Liver (tissue), 9 donors: ENCODE data around the gene KIRREL3. TPM values are rescaled to one million over a fixed set of nuclear protein-coding genes. Genes with fewer than 3 reads are reported as not detected.

ENCODE experiments used
- DNase-seq: peaks from one replicate; pipeline ENCODE4 v3.0.0-alpha.2; 2017; ENCODE audit warnings: low spot score
- H3K27ac ChIP-seq, 2 donors: one replicate each; pipeline ENCODE4 v1.7.0; 2013; ENCODE audit warnings: inconsistent platforms in 2 of 2, low read length in 2 of 2, control low read depth in 1 of 2, low read depth in 1 of 2, mild to moderate bottlenecking in 1 of 2
- H3K27me3 ChIP-seq, 4 donors: one replicate each; pipeline versions ENCODE4 v1.6.1 to v1.7.0; 2013; ENCODE audit warnings: low read length in 3 of 4, inconsistent platforms in 1 of 4, mild to moderate bottlenecking in 1 of 4, moderate library complexity in 1 of 4; ENCODE audit not compliant: control insufficient read depth in 4 of 4, insufficient read depth in 4 of 4
- H3K36me3 ChIP-seq, 4 donors: one replicate each; pipeline versions ENCODE4 v1.6.1 to v1.7.0; 2013; ENCODE audit warnings: low read length in 3 of 4, mild to moderate bottlenecking in 3 of 4, low read depth in 1 of 4, moderate library complexity in 1 of 4; ENCODE audit not compliant: control insufficient read depth in 4 of 4, insufficient read depth in 3 of 4
- H3K4me1 ChIP-seq, 4 donors: one replicate each; pipeline versions ENCODE4 v1.6.1 to v1.7.0; 2013; ENCODE audit warnings: low read length in 3 of 4, mild to moderate bottlenecking in 3 of 4, moderate library complexity in 1 of 4; ENCODE audit not compliant: control insufficient read depth in 4 of 4, insufficient read depth in 4 of 4
- H3K4me3 ChIP-seq, 3 donors: one replicate each; pipeline versions ENCODE4 v1.6.1 to v1.7.0; 2013; ENCODE audit warnings: low read length in 3 of 3, control low read depth in 1 of 3, low read depth in 1 of 3, mild to moderate bottlenecking in 1 of 3
- H3K9ac ChIP-seq, 2 donors: one replicate each; pipeline ENCODE4 v1.7.0; 2013; ENCODE audit warnings: low read length in 2 of 2, mild to moderate bottlenecking in 2 of 2, moderate library complexity in 2 of 2, control low read depth in 1 of 2, low read depth in 1 of 2
- H3K9me3 ChIP-seq, 4 donors: one replicate each; pipeline versions ENCODE4 v1.6.1 to v1.7.0; 2013; ENCODE audit warnings: low read length in 3 of 4; ENCODE audit not compliant: control insufficient read depth in 4 of 4
- EGR1 ChIP-seq, 2 donors: IDR thresholded peaks; 2 replicates each; pipeline ENCODE4 v1.6.1; 2016 to 2018; ENCODE audit warnings: antibody characterized with exemption in 2 of 2, low read depth in 2 of 2
- FOXA2 ChIP-seq: IDR thresholded peaks from 2 replicates; pipeline ENCODE4 v1.6.1; 2016; ENCODE audit warnings: antibody characterized with exemption
- GABPA ChIP-seq, 2 donors: IDR thresholded peaks in 1 of 2; conservative IDR thresholded peaks in 1 of 2; 2 replicates each; pipeline ENCODE4 v1.6.1; 2016; ENCODE audit warnings: antibody characterized with exemption in 2 of 2, mild to moderate bottlenecking in 1 of 2, moderate library complexity in 1 of 2
- HNF4A ChIP-seq, 2 donors: conservative IDR thresholded peaks; 2 replicates each; pipeline ENCODE4 v1.6.1; 2016; ENCODE audit warnings: antibody characterized with exemption in 2 of 2, mild to moderate bottlenecking in 2 of 2
- HNF4G ChIP-seq: IDR thresholded peaks from 2 replicates; pipeline ENCODE4 v1.6.1; 2016; ENCODE audit warnings: antibody characterized with exemption
- JUND ChIP-seq, 2 donors: IDR thresholded peaks; 2 replicates each; pipeline ENCODE4 v1.6.1; 2016; ENCODE audit warnings: antibody characterized with exemption in 2 of 2
- NR2F2 ChIP-seq: IDR thresholded peaks from 2 replicates; pipeline ENCODE4 v1.6.1; 2016; ENCODE audit warnings: antibody characterized with exemption
- RAD21 ChIP-seq, 2 donors: IDR thresholded peaks; 2 replicates each; pipeline ENCODE4 v1.6.1; 2016; ENCODE audit warnings: antibody characterized with exemption in 2 of 2, mild to moderate bottlenecking in 2 of 2
- RXRA ChIP-seq, 2 donors: IDR thresholded peaks; 2 replicates each; pipeline ENCODE4 v1.6.1; 2017 to 2018; ENCODE audit warnings: antibody characterized with exemption in 2 of 2, mild to moderate bottlenecking in 1 of 2
- SP1 ChIP-seq: IDR thresholded peaks from 2 replicates; pipeline ENCODE4 v1.6.1; 2018; ENCODE audit warnings: antibody characterized with exemption, mild to moderate bottlenecking
- TAF1 ChIP-seq: conservative IDR thresholded peaks from 2 replicates; pipeline ENCODE4 v1.6.1; 2016; ENCODE audit warnings: antibody characterized with exemption, mild to moderate bottlenecking
- YY1 ChIP-seq: IDR thresholded peaks from 2 replicates; pipeline ENCODE4 v1.6.1; 2016; ENCODE audit warnings: antibody characterized with exemption, mild to moderate bottlenecking
- WGBS: extraction: QIAGEN DNeasy Blood & Tissue Kit; methylation state at CpG from one replicate; pipeline ENCODE4 v1.1.7; 2013; 5-methylcytosine and 5-hydroxymethylcytosine counted together
- polyA plus RNA-seq, 2 donors: library from polyadenylated mRNA; stranded (reverse) in 1 of 2; unstranded in 1 of 2; fragments of 200-250 nt in 1 of 2; fragments of >200 nt in 1 of 2; fragmentation: Nextera tagmentation in 1 of 2; extraction: Ambion mirVana in 1 of 2; gene quantifications; one replicate each; pipeline versions ENCODE4 v1.2.1 to v1.2.3, GENCODE V29; 2013 to 2015
- total RNA-seq, 2 donors: library from RNA; depleted of rRNA; stranded (reverse); fragments of >200 nt; gene quantifications; one replicate each; pipeline ENCODE4 v1.2.3, GENCODE V29; 2014
- TF ChIP-seq, protein P1 (sequence below): IDR thresholded peaks from 2 replicates; pipeline ENCODE4 v1.6.1; 2016; ENCODE audit warnings: antibody characterized with exemption
- TF ChIP-seq, protein P2 (sequence below): IDR thresholded peaks from 2 replicates; pipeline ENCODE4 v1.6.1; 2016; ENCODE audit warnings: antibody characterized with exemption, mild to moderate bottlenecking
- TF ChIP-seq, protein P3 (sequence below): IDR thresholded peaks from 2 replicates; pipeline ENCODE4 v1.6.1; 2016; ENCODE audit warnings: antibody characterized with exemption
- TF ChIP-seq, protein P4 (sequence below): IDR thresholded peaks from 2 replicates; pipeline ENCODE4 v1.6.1; 2016; ENCODE audit warnings: antibody characterized with exemption
- TF ChIP-seq, protein P5 (sequence below): fragments of 150-350 bp; IDR thresholded peaks from 2 replicates; pipeline ENCODE4 v1.5.1; 2017; ENCODE audit warnings: improper control_type of control experiment, low read depth, low read length; ENCODE audit not compliant: missing input control
- donor health status: healthy.
- donor health status: healthy.
- donor health status: healthy.
- donor health status: healthy.
- donor health status: healthy.

KIRREL3 gene
- total and polyA plus RNA-seq, 4 donors, result 0.03 to 0.29 (median 0.08) TPM; not detected in 1

DNA sequence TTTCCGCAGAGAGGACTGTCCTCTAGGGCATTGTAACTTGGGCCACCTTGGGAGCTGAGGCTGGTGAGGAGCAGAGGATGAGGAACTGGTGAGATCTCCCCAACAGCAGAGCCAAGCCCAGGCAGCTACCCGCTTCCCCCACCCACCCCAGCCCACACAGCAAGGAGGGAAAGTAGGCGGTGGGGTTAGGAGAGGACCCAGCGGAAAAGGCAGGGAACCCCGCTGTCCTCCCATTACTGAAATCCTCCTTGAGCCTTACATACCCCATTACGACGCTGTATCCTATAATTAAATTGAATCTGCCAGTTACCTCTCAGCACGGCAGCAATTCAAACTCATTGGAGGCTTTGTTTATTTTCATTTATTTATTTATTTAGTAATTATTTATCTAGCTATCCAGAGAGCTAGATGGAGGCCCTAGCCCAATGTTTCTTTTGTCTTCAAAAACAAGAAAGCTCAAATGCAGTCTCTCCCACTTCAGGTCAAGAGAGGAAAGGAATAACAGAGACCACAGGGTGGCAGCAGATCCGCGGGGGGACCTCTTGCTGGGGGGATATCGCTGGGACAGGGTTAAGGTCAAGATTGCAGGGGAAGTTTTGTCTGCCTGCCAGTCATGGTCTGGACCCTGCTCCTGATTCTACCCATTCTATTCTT, 427.1 kb downstream of the KIRREL3 start:
- Histone ChIP-seq H3K27me3 (peaks cover 0 to 12% (median 5%) of the 10 kb centered on the region in 4 donors), H3K27ac (no peak overlapping the region), H3K4me1 (no peaks in the 10 kb centered on the region), H3K4me3 (no peak overlapping the region), H3K9me3 (no peaks in the 10 kb centered on the region), H3K36me3 (no peaks in the 10 kb centered on the region), H3K9ac (no peak overlapping the region)
- DNase-seq, result no peak
- WGBS, result 43% methylated on average over 11 of the region's 11 CpGs
- no peak for TF ChIP-seq TAF1
- TF ChIP-seq RAD21 (IDR thresholded peaks at IDR 0.05), result no peak
- TF ChIP-seq, protein P1, sequence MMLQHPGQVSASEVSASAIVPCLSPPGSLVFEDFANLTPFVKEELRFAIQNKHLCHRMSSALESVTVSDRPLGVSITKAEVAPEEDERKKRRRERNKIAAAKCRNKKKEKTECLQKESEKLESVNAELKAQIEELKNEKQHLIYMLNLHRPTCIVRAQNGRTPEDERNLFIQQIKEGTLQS, result no peak
- no peak for TF ChIP-seq HNF4G
- TF ChIP-seq, protein P2, sequence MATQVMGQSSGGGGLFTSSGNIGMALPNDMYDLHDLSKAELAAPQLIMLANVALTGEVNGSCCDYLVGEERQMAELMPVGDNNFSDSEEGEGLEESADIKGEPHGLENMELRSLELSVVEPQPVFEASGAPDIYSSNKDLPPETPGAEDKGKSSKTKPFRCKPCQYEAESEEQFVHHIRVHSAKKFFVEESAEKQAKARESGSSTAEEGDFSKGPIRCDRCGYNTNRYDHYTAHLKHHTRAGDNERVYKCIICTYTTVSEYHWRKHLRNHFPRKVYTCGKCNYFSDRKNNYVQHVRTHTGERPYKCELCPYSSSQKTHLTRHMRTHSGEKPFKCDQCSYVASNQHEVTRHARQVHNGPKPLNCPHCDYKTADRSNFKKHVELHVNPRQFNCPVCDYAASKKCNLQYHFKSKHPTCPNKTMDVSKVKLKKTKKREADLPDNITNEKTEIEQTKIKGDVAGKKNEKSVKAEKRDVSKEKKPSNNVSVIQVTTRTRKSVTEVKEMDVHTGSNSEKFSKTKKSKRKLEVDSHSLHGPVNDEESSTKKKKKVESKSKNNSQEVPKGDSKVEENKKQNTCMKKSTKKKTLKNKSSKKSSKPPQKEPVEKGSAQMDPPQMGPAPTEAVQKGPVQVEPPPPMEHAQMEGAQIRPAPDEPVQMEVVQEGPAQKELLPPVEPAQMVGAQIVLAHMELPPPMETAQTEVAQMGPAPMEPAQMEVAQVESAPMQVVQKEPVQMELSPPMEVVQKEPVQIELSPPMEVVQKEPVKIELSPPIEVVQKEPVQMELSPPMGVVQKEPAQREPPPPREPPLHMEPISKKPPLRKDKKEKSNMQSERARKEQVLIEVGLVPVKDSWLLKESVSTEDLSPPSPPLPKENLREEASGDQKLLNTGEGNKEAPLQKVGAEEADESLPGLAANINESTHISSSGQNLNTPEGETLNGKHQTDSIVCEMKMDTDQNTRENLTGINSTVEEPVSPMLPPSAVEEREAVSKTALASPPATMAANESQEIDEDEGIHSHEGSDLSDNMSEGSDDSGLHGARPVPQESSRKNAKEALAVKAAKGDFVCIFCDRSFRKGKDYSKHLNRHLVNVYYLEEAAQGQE, result no peak
- no peak for TF ChIP-seq JUND (IDR thresholded peaks at IDR 0.05)
- TF ChIP-seq FOXA2, result no peak

DNA sequence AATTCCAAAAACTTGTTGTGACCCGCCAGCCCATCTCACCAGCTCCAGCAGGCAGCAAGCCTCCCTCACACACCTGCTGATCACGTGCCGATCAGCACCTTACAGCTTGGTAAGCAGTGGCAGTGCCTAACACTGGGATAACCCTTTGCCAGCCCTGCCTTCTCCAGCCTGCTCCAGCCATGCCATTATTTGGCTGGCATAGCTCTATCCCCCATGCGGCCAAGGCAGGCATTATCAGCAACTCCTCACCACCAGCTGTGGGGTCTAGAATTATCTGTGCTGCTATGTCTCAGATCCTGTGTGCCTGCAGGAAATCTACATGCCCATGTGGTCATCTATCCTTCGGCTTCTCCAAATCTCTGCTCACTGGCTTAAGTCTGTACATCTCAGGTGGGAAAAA, 430.1 kb downstream of the KIRREL3 start:
- Histone ChIP-seq H3K9ac (no peak overlapping the region), H3K27ac (no peak overlapping the region), H3K4me3 (no peak overlapping the region), H3K4me1 (no peaks in the 10 kb centered on the region), H3K27me3 (peaks cover 0 to 8% (median 4%) of the 10 kb centered on the region in 4 donors), H3K9me3 (no peaks in the 10 kb centered on the region), H3K36me3 (no peaks in the 10 kb centered on the region)
- TF ChIP-seq, protein P3, sequence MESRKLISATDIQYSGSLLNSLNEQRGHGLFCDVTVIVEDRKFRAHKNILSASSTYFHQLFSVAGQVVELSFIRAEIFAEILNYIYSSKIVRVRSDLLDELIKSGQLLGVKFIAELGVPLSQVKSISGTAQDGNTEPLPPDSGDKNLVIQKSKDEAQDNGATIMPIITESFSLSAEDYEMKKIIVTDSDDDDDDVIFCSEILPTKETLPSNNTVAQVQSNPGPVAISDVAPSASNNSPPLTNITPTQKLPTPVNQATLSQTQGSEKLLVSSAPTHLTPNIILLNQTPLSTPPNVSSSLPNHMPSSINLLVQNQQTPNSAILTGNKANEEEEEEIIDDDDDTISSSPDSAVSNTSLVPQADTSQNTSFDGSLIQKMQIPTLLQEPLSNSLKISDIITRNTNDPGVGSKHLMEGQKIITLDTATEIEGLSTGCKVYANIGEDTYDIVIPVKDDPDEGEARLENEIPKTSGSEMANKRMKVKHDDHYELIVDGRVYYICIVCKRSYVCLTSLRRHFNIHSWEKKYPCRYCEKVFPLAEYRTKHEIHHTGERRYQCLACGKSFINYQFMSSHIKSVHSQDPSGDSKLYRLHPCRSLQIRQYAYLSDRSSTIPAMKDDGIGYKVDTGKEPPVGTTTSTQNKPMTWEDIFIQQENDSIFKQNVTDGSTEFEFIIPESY, result no peak
- TF ChIP-seq HNF4A (conservative IDR thresholded peaks at IDR 0.05) (no peak), JUND (IDR thresholded peaks at IDR 0.05) (no peak), NR2F2 (no peak), RAD21 (IDR thresholded peaks at IDR 0.05) (no peak), TAF1 (no peak), FOXA2 (no peak), SP1 (no peak), RXRA (IDR thresholded peaks at IDR 0.05) (no peak), GABPA (IDR thresholded peaks at IDR 0.05 in 1 of 2, conservative IDR thresholded peaks at IDR 0.05 in 1 of 2) (no peak), EGR1 (IDR thresholded peaks at IDR 0.05; ENCODE audit: low read depth in 2 of 2) (no peak), HNF4G (no peak), YY1 (no peak)
- TF ChIP-seq, protein P4, sequence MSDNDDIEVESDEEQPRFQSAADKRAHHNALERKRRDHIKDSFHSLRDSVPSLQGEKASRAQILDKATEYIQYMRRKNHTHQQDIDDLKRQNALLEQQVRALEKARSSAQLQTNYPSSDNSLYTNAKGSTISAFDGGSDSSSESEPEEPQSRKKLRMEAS, result no peak
- TF ChIP-seq, protein P2, result no peak
- TF ChIP-seq, protein P1, result no peak
- TF ChIP-seq, protein P5, sequence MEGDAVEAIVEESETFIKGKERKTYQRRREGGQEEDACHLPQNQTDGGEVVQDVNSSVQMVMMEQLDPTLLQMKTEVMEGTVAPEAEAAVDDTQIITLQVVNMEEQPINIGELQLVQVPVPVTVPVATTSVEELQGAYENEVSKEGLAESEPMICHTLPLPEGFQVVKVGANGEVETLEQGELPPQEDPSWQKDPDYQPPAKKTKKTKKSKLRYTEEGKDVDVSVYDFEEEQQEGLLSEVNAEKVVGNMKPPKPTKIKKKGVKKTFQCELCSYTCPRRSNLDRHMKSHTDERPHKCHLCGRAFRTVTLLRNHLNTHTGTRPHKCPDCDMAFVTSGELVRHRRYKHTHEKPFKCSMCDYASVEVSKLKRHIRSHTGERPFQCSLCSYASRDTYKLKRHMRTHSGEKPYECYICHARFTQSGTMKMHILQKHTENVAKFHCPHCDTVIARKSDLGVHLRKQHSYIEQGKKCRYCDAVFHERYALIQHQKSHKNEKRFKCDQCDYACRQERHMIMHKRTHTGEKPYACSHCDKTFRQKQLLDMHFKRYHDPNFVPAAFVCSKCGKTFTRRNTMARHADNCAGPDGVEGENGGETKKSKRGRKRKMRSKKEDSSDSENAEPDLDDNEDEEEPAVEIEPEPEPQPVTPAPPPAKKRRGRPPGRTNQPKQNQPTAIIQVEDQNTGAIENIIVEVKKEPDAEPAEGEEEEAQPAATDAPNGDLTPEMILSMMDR, result no peak
- 69% methylated on average over 5 of the region's 5 CpGs for WGBS
- no peak for DNase-seq
